Mesenchymal stem cell (in vitro differentiated cells and primary cell): ENCODE data around the gene MEF2D.

ENCODE experiments used
- DNase-seq: peaks from one replicate; pipeline ENCODE4 v3.0.0-alpha.2; 2013
- H2AFZ ChIP-seq: one replicate; pipeline ENCODE4 v1.6.1; 2013; ENCODE audit warnings: low read depth, mild to moderate bottlenecking, control low read depth, inconsistent platforms, low read length, moderate library complexity
- H2AK5ac ChIP-seq: 2 replicates; pipeline ENCODE4 v1.6.1; 2013; ENCODE audit warnings: low read length, moderate library complexity, mild to moderate bottlenecking, inconsistent platforms; ENCODE audit not compliant: severe bottlenecking
- H2BK120ac ChIP-seq: one replicate; pipeline ENCODE4 v1.6.1; 2013; ENCODE audit warnings: low read depth, mild to moderate bottlenecking, inconsistent platforms, low read length, moderate library complexity
- H2BK12ac ChIP-seq, 2 experiments: one replicate each; pipeline ENCODE4 v1.6.1; 2013; ENCODE audit warnings: inconsistent platforms in 2 of 2, low read length in 2 of 2, mild to moderate bottlenecking in 2 of 2, moderate library complexity in 2 of 2, control low read depth in 1 of 2
- H2BK15ac ChIP-seq: one replicate; pipeline ENCODE4 v1.6.1; 2013; ENCODE audit warnings: mild to moderate bottlenecking, low read depth, inconsistent platforms; ENCODE audit not compliant: poor library complexity, severe bottlenecking
- H2BK5ac ChIP-seq: 2 replicates; pipeline ENCODE4 v1.6.1; 2013; ENCODE audit warnings: low read depth, mild to moderate bottlenecking, low read length, control low read depth, inconsistent platforms; ENCODE audit not compliant: poor library complexity, severe bottlenecking
- H3K14ac ChIP-seq, 2 experiments: one replicate each; pipeline ENCODE4 v1.6.1; 2013; ENCODE audit warnings: inconsistent platforms in 2 of 2, low read length in 2 of 2, control low read depth in 1 of 2, mild to moderate bottlenecking in 1 of 2, moderate library complexity in 1 of 2
- H3K18ac ChIP-seq, 2 experiments: one replicate each; pipeline ENCODE4 v1.6.1; 2013; ENCODE audit warnings: inconsistent platforms in 2 of 2, low read length in 2 of 2, control low read depth in 1 of 2, low read depth in 1 of 2, mild to moderate bottlenecking in 1 of 2
- H3K23ac ChIP-seq, 2 experiments: one replicate each; pipeline ENCODE4 v1.6.1; 2013; ENCODE audit warnings: inconsistent platforms in 2 of 2, low read length in 2 of 2, mild to moderate bottlenecking in 2 of 2, moderate library complexity in 2 of 2, control low read depth in 1 of 2
- H3K27ac ChIP-seq: 2 replicates; pipeline ENCODE4 v1.5.1; 2013; ENCODE audit warnings: mild to moderate bottlenecking, moderate library complexity, low read length, control low read depth, inconsistent platforms; ENCODE audit not compliant: poor library complexity, severe bottlenecking
- H3K27me3 ChIP-seq, 2 experiments: 2 replicates each; pipeline versions ENCODE4 v1.6.1 to v1.7.0; 2013; ENCODE audit warnings: low read length in 2 of 2, mild to moderate bottlenecking in 2 of 2, moderate library complexity in 2 of 2, control low read depth in 1 of 2, inconsistent platforms in 1 of 2; ENCODE audit not compliant: control insufficient read depth in 1 of 2, insufficient read depth in 1 of 2
- H3K36me3 ChIP-seq, 2 experiments: 2 replicates each; pipeline versions ENCODE4 v1.6.1 to v1.7.0; 2013; ENCODE audit warnings: low read length in 2 of 2, control low read depth in 1 of 2, inconsistent platforms in 1 of 2, low read depth in 1 of 2, mild to moderate bottlenecking in 1 of 2; ENCODE audit not compliant: insufficient read depth in 2 of 2, control insufficient read depth in 1 of 2
- H3K4ac ChIP-seq, 2 experiments: one replicate each; pipeline ENCODE4 v1.6.1; 2013; ENCODE audit warnings: inconsistent platforms in 2 of 2, low read length in 2 of 2, mild to moderate bottlenecking in 2 of 2, moderate library complexity in 2 of 2, control low read depth in 1 of 2, low read depth in 1 of 2
- H3K4me1 ChIP-seq: 2 replicates; pipeline ENCODE4 v1.6.1; 2013; ENCODE audit warnings: low read depth, low read length, control low read depth; ENCODE audit not compliant: control insufficient read depth, insufficient read depth
- H3K4me2 ChIP-seq: 2 replicates; pipeline ENCODE4 v1.6.1; 2013; ENCODE audit warnings: low read length, mild to moderate bottlenecking, inconsistent platforms; ENCODE audit not compliant: poor library complexity, severe bottlenecking
- H3K4me3 ChIP-seq, 2 experiments: 2 replicates each; pipeline versions ENCODE4 v1.5.1 to v1.7.0; 2013; ENCODE audit warnings: low read length in 2 of 2, mild to moderate bottlenecking in 2 of 2, control low read depth in 1 of 2, low read depth in 1 of 2; ENCODE audit not compliant: insufficient read depth in 1 of 2
- H3K79me1 ChIP-seq: replicated peaks from 2 replicates; pipeline ENCODE4 v1.6.1; 2013; ENCODE audit warnings: mild to moderate bottlenecking, control low read depth, low read length, inconsistent platforms; ENCODE audit not compliant: poor library complexity, severe bottlenecking
- H3K9ac ChIP-seq: 2 replicates; pipeline ENCODE4 v1.7.0; 2013; ENCODE audit warnings: mild to moderate bottlenecking, low read length, moderate library complexity
- H3K9me3 ChIP-seq: 2 replicates; pipeline ENCODE4 v1.7.0; 2013; ENCODE audit warnings: mild to moderate bottlenecking, low read length; ENCODE audit not compliant: control insufficient read depth
- H4K8ac ChIP-seq: one replicate; pipeline ENCODE4 v1.6.1; 2013; ENCODE audit warnings: inconsistent platforms, mild to moderate bottlenecking, low read length, moderate library complexity
- H4K91ac ChIP-seq: one replicate; pipeline ENCODE4 v1.6.1; 2013; ENCODE audit warnings: mild to moderate bottlenecking, low read length, inconsistent platforms
- WGBS: methylation state at CpG from one replicate; pipeline ENCODE4 v1.1.7; 2013; ENCODE audit warnings: mixed read lengths; 5-methylcytosine and 5-hydroxymethylcytosine counted together

MEF2D gene

DNA sequence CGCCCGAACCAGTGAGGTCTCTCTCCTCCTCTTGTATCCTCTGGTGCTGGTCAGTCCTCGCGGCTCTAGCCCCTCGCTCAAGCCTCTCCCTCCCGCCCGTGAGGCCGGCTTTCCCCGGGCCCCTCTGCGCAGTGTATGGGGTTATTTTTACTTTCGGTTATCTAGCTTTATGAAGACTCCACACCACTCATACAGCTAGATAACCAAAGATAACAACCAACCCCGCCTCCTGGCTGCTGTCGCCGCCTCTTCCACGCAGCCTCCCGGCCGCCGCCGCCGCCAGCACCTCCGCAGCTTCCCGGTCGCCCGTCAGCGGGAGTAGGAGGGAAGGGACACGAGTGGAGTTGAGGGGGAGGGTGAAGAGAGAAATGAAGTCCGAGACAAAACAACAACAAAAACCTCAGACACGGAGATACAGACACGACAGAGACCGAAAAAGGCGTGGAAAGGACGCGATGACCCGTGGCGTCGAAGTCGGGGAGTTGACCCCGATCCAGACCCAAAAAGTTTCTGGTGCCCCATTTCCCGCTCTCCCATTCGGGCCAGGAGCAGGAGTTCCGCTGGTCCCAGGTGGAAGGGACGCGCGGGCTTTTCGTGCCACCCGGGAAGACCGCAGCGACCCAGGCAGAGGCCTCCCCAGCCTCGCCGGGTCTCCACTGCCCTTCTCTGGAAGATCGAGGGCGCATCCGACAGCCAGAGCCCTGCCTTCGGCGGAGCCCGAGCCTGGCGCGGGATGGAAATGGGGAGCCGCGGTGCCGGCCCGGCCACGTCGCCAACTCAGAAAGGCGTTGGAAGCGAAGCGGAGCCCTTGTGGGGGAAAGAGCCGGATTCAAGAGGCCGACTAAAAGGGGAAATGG is 80.1 kb downstream of the MEF2D start:
- Histone ChIP-seq H3K4me1 (peaks cover 17% of the 10 kb centered on the region), H3K4me3 (no peak overlapping the region), H3K4me2 (peak overlapping the region; percentile 33), H2AFZ (no peak overlapping the region), H4K8ac (no peak overlapping the region), H3K27ac (no peak overlapping the region), H2BK15ac (no peak overlapping the region), H3K79me1 (no peaks in the 10 kb centered on the region), H2BK12ac (no peak overlapping the region), H3K4ac (no peak overlapping the region), H3K23ac (peak overlapping the region in 1 of 2 experiments; percentile 38), H3K9me3 (no peaks in the 10 kb centered on the region), H3K18ac (no peak overlapping the region), H2BK120ac (no peak overlapping the region), H3K27me3 (peaks cover 98 to 100% of the 10 kb centered on the region in 2 experiments), H2BK5ac (no peak overlapping the region), H3K9ac (no peak overlapping the region), H4K91ac (no peak overlapping the region), H3K14ac (no peak overlapping the region), H3K36me3 (no peaks in the 10 kb centered on the region), H2AK5ac (no peak overlapping the region)
- 3% methylated on average over 44 of the region's 69 CpGs for WGBS
- no peak for DNase-seq

DNA sequence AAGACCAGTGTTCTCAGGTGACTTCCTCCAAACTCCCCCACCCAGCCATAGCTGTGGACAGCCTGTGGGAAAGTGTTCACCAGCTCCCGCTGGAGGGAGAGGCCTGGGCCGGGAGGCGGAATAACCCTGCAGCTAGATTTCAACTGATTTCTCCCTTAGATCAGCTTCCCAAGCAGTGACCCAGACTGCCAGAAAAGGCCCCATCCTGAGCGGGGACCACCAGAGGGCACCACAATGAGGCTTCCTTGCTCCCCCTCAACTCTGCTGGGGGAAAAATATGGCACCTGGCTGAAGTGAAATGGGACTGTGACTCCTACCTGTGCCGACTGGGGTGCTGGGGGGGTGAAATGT is 80.7 kb downstream of the MEF2D start:
- H3K27ac ChIP-seq: no peak overlapping the region
- no peak overlapping the region for H2BK120ac ChIP-seq
- no peak overlapping the region for H3K4ac ChIP-seq
- no peak overlapping the region for H2BK15ac ChIP-seq
- no peak overlapping the region for H3K18ac ChIP-seq
- H2BK5ac ChIP-seq: no peak overlapping the region
- H2AFZ ChIP-seq: no peak overlapping the region
- no peak overlapping the region for H4K91ac ChIP-seq
- H3K4me2 ChIP-seq: peak overlapping the region; percentile 33
- H2AK5ac ChIP-seq: no peak overlapping the region
- peaks cover 17% of the 10 kb centered on the region for H3K4me1 ChIP-seq
- no peak for DNase-seq
- H3K9ac ChIP-seq: no peak overlapping the region
- 9% methylated on average over 5 of the region's 5 CpGs for WGBS
- no peaks in the 10 kb centered on the region for H3K9me3 ChIP-seq
- no peak overlapping the region for H4K8ac ChIP-seq
- peaks cover 99 to 100% of the 10 kb centered on the region in 2 experiments for H3K27me3 ChIP-seq
- no peak overlapping the region for H3K4me3 ChIP-seq
- no peak overlapping the region for H3K23ac ChIP-seq
- no peaks in the 10 kb centered on the region for H3K36me3 ChIP-seq
- no peak overlapping the region for H3K14ac ChIP-seq
- no peaks in the 10 kb centered on the region for H3K79me1 ChIP-seq
- no peak overlapping the region for H2BK12ac ChIP-seq

DNA sequence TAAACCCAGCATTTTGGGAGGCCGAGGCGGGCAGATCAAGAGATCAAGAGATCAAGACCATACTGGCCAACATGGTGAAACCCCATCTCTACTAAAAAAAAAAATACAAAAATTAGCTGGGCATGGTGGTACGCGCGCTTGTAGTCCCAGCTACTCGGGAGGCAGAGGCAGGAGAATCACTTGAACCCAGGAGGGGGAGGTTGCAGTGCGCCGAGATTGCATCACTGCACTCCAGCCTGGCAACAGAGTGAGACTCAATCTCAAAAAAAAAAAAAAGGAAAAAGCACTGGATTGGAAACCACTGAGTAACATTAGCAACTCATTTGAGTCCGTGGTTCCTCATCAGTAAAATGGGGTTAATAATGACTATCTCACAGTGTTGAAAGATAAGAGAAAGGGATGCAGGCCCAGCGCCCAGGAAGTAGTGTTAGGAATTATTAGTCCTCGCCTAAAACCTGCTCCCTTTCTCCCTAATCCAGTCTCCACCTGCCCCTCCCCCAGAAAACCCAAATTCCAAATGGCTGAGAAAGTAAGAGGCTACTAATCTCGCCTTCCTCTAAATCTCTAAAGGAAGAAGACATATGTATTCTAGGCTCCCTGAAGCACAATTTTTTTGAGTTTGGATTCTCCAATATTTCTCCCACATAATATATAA is 82.0 kb downstream of the MEF2D start:
- WGBS: 88% methylated on average over 9 of the region's 12 CpGs
- H2AK5ac ChIP-seq: no peak overlapping the region
- no peak overlapping the region for H2BK15ac ChIP-seq
- no peak overlapping the region for H3K23ac ChIP-seq
- peaks cover 99 to 100% of the 10 kb centered on the region in 2 experiments for H3K27me3 ChIP-seq
- no peak overlapping the region for H3K27ac ChIP-seq
- H2BK12ac ChIP-seq: no peak overlapping the region
- peaks cover 17% of the 10 kb centered on the region for H3K4me1 ChIP-seq
- no peak overlapping the region for H2AFZ ChIP-seq
- no peak overlapping the region for H3K18ac ChIP-seq
- no peak overlapping the region for H3K4ac ChIP-seq
- H3K4me2 ChIP-seq: no peak overlapping the region
- no peaks in the 10 kb centered on the region for H3K9me3 ChIP-seq
- no peak overlapping the region for H2BK120ac ChIP-seq
- H3K36me3 ChIP-seq: no peaks in the 10 kb centered on the region
- no peak overlapping the region for H3K4me3 ChIP-seq
- no peaks in the 10 kb centered on the region for H3K79me1 ChIP-seq
- DNase-seq: no peak
- H2BK5ac ChIP-seq: no peak overlapping the region
- no peak overlapping the region for H4K8ac ChIP-seq
- H3K14ac ChIP-seq: no peak overlapping the region
- no peak overlapping the region for H3K9ac ChIP-seq
- H4K91ac ChIP-seq: no peak overlapping the region

DNA sequence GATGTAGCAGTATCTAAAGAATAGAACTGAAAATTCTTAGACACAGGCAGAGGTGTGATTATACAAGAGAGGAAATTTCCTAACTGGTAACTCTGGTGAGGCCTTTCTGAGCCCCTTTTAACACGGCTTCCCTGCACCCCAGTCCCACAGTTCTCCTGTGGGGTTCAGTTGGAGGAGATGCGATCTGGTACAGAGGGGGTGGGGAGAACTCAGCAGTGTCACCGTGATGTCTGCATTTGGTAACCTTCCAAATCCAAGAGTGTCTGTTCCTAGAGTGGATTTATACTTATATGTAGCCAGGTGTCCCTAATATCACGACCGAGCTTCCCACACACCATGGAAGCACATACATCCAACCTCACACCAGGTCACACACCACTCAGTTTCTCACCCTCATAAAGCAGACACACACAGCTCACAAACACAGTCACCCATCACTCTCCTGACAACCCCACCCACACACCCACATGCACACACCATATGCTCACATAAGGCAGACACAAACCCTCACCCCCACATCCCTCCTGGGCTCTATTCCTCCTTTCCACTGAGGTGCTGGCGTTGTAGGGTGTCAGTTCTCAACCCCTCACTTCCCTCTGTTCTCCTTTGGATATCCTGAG is 83.1 kb downstream of the MEF2D start:
- Histone ChIP-seq H2BK120ac (no peak overlapping the region), H3K14ac (no peak overlapping the region), H3K27ac (no peak overlapping the region), H4K91ac (no peak overlapping the region), H3K4ac (no peak overlapping the region), H2BK5ac (no peak overlapping the region), H3K23ac (no peak overlapping the region), H3K27me3 (peaks cover 99% of the 10 kb centered on the region in 2 experiments), H2AFZ (no peak overlapping the region), H2BK15ac (no peak overlapping the region), H3K4me3 (no peak overlapping the region), H2AK5ac (no peak overlapping the region), H2BK12ac (no peak overlapping the region), H3K18ac (no peak overlapping the region), H3K79me1 (no peaks in the 10 kb centered on the region), H3K9ac (no peak overlapping the region), H3K4me1 (peaks cover 17% of the 10 kb centered on the region), H3K9me3 (no peaks in the 10 kb centered on the region), H3K36me3 (no peaks in the 10 kb centered on the region), H3K4me2 (no peak overlapping the region), H4K8ac (no peak overlapping the region)
- DNase-seq: no peak
- 81% methylated on average over 2 of the region's 6 CpGs for WGBS
